ENCODE data around the gene FAM20C.

DNA sequence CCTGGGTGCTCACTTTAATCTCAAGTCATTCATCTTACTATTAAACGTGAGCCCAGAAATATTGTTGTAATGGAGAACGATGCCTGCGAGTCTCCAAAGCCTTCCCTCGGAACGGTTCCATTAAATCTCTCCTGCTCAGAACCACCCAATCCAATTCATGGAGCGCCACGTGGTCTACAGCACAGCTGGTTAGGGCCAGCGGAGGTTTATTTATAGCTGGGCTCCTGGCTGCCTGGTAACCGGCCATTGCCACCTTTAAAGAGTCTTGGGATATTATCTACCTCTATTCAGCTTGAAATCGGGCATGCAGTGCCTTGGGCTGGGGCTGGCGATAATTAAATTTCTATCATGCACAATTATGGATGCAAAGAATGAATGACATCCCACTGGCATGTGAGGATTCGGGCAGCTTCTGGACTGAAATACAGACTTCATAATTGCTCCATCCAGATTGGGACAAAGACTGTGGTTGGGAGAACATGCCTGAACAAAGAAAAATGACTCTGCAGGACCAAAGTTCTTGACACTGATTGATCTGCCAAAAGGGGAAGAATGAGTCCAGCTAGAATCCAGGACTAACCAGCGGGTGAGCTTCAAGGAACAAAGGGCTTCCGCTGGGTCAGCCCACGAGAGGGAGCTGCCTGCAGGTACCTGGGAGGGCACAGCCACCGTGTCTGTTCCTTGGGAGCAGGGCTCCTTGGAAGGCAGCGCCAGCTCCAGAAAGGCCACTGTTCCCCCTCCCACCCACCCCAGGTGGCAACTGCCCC, 7.3 kb downstream of the FAM20C start:
- no peak for TF ChIP-seq POLR2A (IDR thresholded peaks at IDR 0.05)
- no peak for TF ChIP-seq CTCF (IDR thresholded peaks at IDR 0.05)
